Measurements from ENCODE around the gene CCDC92.

- TF ChIP-seq, protein P1, sequence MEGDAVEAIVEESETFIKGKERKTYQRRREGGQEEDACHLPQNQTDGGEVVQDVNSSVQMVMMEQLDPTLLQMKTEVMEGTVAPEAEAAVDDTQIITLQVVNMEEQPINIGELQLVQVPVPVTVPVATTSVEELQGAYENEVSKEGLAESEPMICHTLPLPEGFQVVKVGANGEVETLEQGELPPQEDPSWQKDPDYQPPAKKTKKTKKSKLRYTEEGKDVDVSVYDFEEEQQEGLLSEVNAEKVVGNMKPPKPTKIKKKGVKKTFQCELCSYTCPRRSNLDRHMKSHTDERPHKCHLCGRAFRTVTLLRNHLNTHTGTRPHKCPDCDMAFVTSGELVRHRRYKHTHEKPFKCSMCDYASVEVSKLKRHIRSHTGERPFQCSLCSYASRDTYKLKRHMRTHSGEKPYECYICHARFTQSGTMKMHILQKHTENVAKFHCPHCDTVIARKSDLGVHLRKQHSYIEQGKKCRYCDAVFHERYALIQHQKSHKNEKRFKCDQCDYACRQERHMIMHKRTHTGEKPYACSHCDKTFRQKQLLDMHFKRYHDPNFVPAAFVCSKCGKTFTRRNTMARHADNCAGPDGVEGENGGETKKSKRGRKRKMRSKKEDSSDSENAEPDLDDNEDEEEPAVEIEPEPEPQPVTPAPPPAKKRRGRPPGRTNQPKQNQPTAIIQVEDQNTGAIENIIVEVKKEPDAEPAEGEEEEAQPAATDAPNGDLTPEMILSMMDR (IDR thresholded peaks at IDR 0.05), result no peak
- no peak for TF ChIP-seq EZH2 (IDR thresholded peaks at IDR 0.05)
Measured at GRCh38 chr12:123952037-123952436, 20.6 kb downstream of the CCDC92 start.
